AML-193 (cell line): ENCODE data around the gene DCUN1D4.
"Not testable (repeated sequence)": the region's sequence is repeated elsewhere in the genome, so short reads cannot be mapped to it uniquely, and the experiment has no call there.

Source experiments
- DNase-seq, 2 experiments: peaks; one replicate each; lab custom pipeline; 2025; lab: John Stamatoyannopoulos, UW

Gene DCUN1D4

GRCh38 chr4:51855270-51855669 lies 12.3 kb downstream of the DCUN1D4 start:
- DNase-seq = no peak

GRCh38 chr4:51855751-51856150 lies 12.8 kb downstream of the DCUN1D4 start:
- no peak for DNase-seq

GRCh38 chr4:51858605-51859202 lies 15.8 kb downstream of the DCUN1D4 start:
- DNase-seq = no peak

DNA sequence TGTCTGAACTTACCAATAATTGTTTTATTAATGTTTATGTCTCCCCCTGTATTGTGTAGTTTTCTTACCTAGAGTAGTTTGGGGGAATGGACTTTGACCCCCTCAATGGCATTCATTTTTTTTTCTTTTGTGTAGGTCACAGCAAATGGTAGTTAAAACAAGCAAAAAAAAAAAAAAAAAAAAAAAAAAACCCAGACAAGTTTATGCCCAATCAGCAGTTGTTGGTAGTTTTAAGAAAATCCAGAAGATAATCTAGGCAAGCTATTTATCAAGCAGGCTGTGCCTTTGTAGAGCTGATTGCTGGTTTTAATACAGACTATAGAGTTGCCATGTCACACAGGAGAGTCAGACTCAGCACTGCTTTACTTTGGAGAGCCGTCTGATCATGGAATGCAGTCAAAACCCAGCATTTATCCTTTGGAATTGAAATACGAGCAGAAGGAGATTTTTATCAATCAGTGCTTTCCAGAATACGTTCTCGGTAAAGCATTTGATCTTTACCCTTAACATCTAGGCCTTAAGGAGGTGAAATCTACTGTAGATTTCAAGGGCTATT lies 16.6 kb downstream of the DCUN1D4 start:
- no peak for DNase-seq

DNA sequence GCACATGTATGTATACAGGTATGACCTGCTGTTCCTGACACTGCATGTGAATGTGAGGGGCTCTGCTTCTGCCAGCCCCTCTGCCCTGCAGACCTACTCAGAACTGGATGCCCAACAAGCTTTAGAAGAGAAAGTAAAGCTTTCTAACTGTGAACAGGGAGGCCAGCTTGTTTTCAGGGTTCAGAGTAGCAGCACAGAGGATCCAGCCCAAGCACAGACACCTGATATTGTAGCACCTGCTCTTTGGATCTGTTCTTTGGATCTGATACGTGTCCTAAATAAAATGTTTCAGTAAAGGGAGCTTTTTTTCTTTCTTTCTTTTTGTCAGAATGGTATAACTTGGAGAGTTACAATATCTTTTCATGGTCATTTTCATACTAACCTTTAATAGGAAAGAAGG lies 19.2 kb downstream of the DCUN1D4 start:
- no peak for DNase-seq

DNA sequence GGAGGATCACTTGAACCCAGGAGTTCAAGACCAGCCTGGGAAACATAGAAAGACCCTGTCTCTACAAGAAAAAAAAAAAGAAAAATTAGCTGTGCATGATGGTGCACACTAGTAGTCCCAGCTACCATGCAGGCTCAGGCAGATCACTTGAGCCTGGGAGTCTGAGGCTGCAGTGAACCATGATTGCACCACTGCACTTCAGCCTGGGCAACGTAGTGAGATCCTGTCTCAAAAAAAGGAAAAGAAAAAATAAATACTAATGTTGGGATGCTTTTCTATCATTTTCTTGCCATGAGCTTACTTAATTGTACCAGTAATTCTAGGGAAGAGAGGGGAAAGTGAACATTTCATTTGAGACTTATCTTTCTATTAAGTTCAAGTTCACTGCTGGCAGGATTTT lies 19.8 kb downstream of the DCUN1D4 start:
- DNase-seq = no peak

- DNase-seq = no peak
Observed at GRCh38 chr4:51865717-51866116, 22.8 kb downstream of the DCUN1D4 start.

DNA sequence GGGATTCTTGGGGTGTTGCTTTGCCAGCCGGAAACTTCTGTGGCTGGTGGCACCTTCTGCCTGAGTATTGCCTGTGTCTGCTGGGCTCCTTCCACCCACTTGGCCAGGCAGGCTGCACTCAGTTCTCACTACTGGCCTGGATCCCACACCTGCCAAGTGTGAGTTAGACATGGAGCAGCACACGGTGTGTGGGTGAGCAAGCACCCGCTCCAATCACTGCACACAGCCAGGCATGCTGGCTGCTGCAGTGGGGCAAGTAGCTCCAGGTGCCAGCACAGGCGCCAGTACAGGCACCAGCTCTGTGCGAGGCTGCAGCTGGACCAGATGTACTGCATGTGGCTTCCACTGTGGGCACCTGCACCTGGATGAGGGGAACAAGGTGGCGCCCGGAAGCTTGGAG lies 23.9 kb downstream of the DCUN1D4 start:
- DNase-seq = no peak

DNA sequence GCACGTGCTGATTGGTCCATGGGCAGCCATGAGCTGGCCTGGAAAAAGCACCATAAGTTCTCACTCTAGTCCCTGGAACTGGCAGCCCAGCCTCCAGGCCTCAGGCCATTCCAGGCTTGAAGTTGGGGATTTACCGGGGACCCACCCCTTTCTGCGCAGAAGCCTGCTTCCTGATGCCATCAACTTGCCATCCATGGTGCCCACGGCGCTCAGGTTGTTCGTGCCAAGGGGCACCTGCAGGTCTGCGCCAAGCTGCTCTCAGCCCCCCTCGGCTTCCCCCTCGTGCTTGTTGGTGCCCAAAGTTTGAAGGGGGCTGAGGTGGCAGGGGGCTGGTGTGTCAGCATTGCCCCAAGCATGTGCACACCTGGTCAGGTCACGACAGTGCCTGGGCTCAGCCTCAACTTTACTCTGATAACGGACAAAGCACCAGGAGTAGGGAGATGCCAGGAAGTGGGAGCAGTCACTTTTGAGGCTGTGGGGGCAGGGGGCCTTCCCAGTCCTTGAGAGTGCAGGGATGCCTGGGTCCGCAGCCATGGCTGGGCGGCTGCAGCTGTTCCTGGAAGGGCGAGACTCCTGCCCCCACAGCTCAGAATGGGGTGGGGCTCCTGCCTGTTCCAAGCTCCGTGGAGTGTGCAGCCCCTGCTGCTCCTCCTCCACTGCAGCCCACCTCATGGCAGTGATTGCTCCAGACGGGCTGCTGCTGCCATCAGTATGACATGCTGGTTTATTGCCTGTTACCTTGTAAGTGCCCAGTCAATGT lies 24.9 kb downstream of the DCUN1D4 start:
- DNase-seq = no peak

DNA sequence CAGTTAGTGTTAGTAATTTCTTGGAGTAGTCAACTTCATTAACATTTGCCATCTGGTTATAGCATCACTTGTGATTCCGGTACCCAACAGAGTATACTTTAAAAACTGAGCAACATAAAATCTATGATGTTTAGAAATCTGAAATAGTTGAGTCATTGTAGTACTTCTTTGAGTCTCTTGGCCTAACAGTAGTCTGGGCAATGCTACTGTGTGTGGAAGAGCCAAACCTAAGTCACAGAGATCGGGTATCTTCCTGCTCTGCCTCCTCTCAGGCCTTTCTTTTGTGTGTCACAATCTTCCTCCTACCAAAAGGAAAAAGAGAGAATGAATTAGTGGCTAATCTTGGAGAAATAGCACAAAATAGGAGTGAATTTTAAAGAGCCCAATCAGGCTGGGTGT lies 25.5 kb downstream of the DCUN1D4 start:
- DNase-seq = no peak

DNA sequence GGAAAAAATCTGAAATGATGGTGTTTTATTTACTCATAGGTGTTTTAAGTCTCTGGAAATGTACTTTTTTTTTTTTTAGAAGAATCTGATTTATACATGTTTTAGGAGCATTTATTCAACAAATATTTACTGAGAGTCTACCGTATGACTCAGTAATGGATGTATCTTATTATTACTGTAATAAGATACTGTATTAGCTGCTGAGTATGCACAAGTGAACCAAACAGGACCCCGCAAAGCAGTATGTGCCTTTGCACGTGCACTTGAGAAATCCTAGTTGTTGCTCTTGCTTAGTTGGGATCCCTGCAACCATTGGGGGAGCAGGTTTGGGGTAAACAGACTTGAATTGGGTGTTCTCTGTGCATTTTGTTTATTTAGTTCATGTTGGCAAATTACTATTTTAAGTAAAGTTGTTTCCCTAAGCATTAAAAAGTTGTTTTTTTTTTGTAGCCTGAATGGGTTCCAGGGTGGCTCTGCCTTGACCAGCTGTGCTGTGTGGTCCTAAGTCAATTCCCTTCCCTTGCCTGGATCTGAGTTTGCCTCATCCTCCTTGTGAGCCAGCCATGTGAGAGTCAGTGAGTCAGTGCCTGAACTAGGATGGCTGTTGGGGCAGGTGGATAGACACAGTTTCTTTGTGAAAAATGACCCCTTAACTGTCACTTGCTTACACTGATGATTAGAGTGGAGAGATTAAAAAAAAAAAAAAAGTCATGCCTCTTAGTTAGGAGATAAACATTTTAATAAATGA lies 27.7 kb downstream of the DCUN1D4 start:
- DNase-seq = no peak

DNA sequence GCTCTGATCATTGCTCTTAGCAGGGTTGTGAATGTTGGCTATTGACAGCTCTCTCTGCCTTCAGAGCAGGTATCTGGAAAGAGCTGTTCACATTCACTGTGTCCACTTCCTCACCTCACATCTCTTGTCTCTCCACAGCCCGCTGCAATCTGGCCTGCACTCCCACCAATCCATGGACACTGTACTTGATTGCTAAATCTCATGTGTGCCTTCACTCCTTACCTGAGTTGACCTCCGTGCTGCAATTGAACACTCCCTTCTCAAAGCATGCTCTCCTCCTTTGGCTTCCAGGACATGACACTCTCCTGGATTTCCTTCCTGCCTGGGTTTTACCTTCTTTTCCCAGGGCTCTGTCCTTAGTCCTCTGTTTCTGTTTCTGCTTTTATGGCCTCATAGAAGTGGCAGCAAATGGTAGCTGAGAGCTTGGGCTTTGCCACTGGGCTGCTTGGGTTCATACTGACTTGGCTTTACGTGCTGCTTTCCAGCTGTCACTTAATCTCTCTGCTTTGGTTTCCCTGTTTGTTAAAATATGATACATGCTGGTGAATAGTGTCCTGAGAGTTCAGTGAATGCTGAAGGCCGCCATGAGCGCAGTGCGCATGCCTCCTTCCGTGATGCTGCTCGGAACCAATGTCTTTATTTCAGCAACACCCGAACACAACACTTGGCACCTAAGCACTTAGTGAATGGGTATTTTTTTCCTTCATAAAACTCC lies 29.5 kb downstream of the DCUN1D4 start:
- no peak for DNase-seq

DNA sequence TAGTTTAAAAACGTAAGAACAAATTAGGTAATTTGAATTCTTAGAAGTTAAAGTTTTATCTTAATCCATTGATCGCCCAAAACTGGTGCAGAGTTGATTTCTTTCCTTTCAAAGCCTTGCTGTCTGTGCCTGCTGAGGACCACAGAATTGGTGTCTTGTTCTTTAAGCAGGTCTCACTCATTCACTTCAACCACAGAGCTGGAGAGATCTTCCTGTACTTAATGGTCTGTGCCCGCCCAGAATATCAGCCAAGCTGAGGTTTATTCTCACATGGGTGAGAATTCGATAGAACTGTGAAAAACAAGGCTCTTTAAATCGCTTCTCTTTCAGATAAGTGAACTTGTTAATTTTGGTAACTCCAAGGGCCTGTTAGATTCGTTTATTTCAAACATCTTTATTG lies 31.6 kb downstream of the DCUN1D4 start:
- no peak for DNase-seq

- DNase-seq = no peak
Observed at GRCh38 chr4:51878431-51878830, 35.5 kb downstream of the DCUN1D4 start.

DNA sequence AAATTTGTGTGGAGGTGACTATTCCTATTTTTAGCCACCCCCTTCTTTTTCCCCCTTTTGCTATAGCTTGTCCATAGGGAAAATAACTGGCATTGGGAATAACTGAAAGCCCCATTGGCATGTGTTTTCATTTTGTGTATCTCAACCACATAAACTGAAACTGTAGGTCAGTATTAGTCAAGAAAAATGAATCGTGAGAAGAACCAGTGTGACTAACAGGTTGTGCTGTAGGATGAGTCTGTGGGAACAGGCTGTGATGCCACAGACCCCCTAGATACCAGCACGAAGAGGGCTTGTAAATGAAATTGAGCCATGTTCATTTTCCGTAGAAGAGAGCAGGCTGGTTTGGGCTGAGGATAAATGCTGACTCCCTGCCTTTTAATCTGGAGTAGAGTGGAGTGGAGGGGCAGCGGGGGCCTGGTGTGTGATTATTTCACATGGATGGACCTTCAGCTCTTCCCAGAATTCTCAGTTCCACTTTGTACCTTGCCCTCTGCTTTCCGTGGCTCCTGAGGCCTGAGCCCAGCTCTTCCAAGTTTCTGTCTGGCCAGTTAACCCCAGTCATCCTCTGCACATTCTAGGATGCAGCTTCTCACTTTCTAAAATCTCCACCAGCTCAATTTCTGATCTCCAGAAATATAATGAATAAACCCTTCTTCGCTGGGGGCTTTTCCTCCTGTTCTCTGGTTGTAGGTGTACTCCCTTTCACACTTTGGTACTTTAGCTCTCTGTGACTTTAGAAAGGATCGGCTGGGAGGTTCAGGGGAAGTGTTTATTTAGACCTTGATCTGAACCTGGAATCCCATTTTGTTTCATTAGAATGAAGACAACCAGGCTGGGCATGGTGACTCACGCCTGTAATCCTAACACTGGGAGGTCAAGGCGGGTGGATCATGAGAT lies 37.3 kb downstream of the DCUN1D4 start:
- no peak for DNase-seq

- no peak for DNase-seq
Observed at GRCh38 chr4:51884055-51884454, 41.1 kb downstream of the DCUN1D4 start.

DNA sequence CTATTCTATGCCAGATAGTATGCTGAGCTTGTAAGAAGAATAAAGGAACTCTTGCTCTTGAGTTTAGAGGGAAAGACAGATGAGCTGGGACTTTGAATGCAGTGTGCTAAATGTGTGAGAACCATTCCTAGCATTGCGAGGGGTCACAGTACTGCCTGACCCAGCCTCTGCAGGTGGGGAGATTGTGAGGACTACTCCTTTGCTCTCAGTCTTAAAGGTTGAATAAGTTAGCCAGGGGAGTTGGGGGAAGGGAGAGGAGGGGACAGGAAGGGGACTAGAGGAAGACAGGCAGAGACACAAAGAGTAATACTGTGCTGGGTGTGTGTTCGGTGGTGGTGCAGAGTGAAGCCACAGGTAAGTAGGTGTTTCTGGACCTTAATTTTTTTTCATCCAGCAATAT lies 41.7 kb downstream of the DCUN1D4 start:
- no peak for DNase-seq

GRCh38 chr4:51885363-51885762 lies 42.4 kb downstream of the DCUN1D4 start:
- peak; percentile 1 to 4 for DNase-seq

- no peak for DNase-seq
Observed at GRCh38 chr4:51890760-51891159, 47.8 kb downstream of the DCUN1D4 start.

GRCh38 chr4:51893402-51893801 lies 50.4 kb downstream of the DCUN1D4 start:
- DNase-seq = not testable (repeated sequence)

DNA sequence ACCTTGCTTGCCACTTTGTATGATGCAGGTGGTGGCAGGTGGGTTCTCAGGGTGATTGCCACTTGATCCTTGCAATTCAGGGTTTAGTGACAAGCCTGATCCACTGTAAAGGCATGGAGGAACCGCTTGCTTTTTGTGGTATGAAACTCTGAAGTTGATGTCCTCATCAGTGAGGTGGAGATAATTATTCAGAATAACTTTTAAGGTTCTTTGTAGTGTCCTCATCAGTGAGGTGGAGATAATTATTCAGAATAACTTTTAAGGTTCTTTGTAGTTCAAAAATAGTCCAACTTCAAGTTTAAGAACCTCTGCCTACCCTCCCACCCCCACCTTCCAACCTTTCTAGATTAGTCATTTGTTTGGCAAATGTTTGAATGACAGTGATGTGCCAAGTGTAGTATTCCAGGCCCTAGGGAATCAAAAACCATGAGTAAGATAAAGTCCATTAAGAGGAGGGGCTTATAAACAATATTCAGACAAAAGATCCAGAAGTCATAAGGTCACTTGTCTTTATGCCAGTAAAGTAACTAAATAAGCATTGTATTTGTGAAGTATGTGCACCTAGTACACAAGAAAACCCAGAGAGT lies 51.2 kb downstream of the DCUN1D4 start:
- no peak for DNase-seq
